Sciatic nerve (tissue), 2 donors: Measurements from ENCODE around the gene SRP68. TPM values are rescaled to one million over a fixed set of nuclear protein-coding genes. Genes with fewer than 3 reads are reported as not detected.

Source experiments
- ATAC-seq: fragments of 200-7000 bp; cut with Tn5 transposase; one replicate; pipeline ENCODE4 v1.9.1; 2020; ENCODE audit warnings: mild to moderate bottlenecking, moderate library complexity
- DNase-seq: peaks from one replicate; pipeline ENCODE4 v3.0.0-alpha.2; 2020; ENCODE audit warnings: low spot score
- intact Hi-C: fragments of 100-400 bp; cut with DNase I; formaldehyde crosslinking; loops from one replicate; pipeline ENCODE4 v1.14.2; 2022
- total RNA-seq: library from RNA; stranded (reverse); fragmentation: NEBNext Ultra II Directional; extraction: Animal tissue kit (Norgen Biotek cat#: 25700); gene quantifications from one replicate; pipeline ENCODE4 v1.2.1, GENCODE V29; 2021
- donor health status: DM: no; HTN: no; CAD: no.
- donor health status: DM: no; HTN: no; CAD: no.

Gene SRP68
- total RNA-seq, 1 donor from 2014 or later, result 65.1 TPM

GRCh38 chr17:76091526-76092286 is 19.4 kb upstream of the SRP68 start:
- intact Hi-C loops, result no loop called here
- DNase-seq (no peak), ATAC-seq (no peak)

GRCh38 chr17:76090517-76091129 is 18.3 kb upstream of the SRP68 start:
- ATAC-seq (no peak), DNase-seq (no peak)
- intact Hi-C loops, result no loop called here

DNA sequence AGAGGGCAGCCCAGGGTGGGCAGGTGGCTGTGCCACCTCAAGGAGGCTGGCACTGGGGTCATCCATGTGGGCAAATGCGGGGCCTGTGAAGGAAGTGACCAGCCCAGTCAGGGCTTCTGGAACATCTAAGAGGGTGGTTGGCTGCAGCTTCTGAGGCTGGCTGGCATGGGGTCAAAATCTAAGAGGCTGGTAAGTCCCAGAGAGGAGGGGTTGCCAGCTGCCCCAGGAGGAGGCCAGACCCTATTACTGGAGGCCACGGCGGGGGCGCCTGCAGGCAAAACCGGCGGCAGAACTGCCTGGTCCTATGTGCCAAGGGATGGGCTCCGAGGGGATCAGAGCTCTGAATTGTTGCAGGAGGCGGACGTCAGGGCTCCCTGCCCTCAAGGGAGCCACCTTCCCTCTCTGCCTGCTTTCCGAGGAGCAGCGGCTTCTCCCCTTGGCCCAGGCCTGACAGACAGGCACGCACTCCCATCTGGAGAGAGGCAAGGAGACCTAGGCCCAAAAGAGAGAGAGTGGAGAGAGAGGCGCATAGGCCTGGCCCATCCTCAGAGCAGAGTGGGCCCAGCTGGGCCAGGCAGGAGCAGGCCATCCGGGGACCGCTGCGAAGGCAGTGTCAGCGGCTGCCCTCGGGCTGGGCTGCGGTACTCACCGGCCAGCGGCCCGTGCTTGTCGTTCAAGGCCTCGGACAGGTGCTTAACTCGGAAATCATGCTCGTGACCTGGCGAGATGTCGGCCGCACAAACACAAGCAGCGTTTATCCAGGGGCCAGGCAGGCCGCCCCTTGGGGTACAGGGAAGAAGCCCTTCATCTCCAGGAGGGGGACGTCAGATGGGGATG is 17.6 kb upstream of the SRP68 start:
- DNase-seq (no peak), ATAC-seq (no peak)
- intact Hi-C loops, result no loop called here

GRCh38 chr17:76088868-76089576 is 16.7 kb upstream of the SRP68 start:
- intact Hi-C loops, result no loop called here
- no peak for ATAC-seq
- no peak for DNase-seq

- peak; percentile 48 for DNase-seq
- intact Hi-C loops, result no loop called here
- no peak for ATAC-seq
These were observed 15.9 kb upstream of the SRP68 start for GRCh38 chr17:76088041-76088867.

- intact Hi-C loops, result no loop called here
- DNase-seq (peak; percentile 49), ATAC-seq (no peak)
These were observed 15.2 kb upstream of the SRP68 start for GRCh38 chr17:76087531-76087930.

- ATAC-seq, result no peak
- DNase-seq, result no peak
- intact Hi-C loops, result no loop called here
These were observed 14.1 kb upstream of the SRP68 start for GRCh38 chr17:76086384-76086783.

- no peak for ATAC-seq
These were observed 13.5 kb upstream of the SRP68 start for GRCh38 chr17:76085731-76086366.

DNA sequence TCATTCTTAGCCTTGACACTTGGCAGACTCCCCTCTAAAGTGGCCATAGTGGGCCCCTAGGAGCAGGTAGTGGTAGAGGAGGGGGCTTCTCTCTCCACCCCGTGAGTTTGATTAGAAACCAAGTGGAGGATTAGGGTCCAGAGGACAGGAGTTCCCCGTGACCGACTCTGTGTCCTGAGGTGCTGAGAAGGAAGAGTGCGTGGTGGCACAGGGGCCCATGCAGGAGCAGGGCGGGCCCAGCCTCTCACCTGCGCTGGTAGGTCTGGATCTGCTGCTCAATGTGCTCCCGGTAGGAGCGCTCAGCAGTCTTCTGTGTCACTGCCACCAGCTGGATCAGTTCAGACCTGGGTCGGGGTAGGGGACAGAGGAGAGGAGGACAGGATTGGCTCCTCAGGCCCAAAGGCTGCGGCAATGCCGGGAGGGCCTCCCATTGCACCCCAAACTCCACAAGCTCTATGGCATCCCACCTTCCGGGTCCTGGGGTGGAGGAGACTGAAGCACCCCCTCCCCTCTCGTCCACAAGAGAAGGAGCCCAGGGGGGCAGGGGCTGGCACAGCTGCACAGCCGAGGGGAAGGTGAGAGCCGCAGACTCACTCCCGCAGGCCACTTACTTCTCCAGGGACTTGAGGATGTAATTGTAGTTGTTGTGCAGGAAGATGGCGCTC is 12.9 kb upstream of the SRP68 start:
- ATAC-seq, result no peak
- peak; percentile 42 for DNase-seq
- intact Hi-C loops, result no loop called here

More at GRCh38 chr17:76085731-76086366, 13.5 kb upstream of the SRP68 start:
- intact Hi-C loops, result no loop called here
- no peak for DNase-seq

DNA sequence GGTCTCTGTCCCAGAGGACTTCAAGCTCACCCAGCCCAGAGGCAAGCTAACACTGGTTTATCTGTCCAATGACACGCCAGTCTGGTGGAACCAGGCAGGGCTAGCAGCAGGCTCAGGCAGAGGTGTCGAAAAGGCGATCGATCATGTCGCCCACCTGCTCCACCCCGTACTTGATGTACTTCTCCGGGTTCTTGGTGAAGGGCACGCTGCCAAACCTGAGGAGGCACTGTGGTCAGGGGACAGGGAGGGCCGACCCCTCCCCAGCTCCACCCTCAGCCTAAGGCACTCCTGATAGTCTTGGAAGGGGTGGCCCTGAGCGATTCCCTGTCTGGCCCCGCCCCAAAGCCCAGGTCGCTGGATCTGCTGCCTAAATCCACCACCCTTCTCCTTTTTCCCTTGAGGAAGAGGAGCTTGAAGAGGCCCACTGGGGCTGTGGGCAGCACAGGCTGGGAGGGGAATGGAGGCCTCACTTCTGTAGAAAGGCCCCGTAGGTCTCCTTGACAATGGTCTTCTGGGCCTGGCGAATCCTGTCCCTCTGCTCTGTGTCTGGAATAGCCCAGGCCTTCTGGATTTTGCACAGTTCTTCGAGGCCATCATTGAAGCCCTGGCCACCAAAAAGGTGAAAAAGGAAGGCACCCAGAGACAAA is 11.3 kb upstream of the SRP68 start:
- intact Hi-C loops, result no loop called here
- DNase-seq (no peak), ATAC-seq (no peak)

- peak; percentile 3 for ATAC-seq
- intact Hi-C loops, result no loop called here
- DNase-seq, result peak; percentile 45
These were observed 10.3 kb upstream of the SRP68 start for GRCh38 chr17:76082326-76083251.

DNA sequence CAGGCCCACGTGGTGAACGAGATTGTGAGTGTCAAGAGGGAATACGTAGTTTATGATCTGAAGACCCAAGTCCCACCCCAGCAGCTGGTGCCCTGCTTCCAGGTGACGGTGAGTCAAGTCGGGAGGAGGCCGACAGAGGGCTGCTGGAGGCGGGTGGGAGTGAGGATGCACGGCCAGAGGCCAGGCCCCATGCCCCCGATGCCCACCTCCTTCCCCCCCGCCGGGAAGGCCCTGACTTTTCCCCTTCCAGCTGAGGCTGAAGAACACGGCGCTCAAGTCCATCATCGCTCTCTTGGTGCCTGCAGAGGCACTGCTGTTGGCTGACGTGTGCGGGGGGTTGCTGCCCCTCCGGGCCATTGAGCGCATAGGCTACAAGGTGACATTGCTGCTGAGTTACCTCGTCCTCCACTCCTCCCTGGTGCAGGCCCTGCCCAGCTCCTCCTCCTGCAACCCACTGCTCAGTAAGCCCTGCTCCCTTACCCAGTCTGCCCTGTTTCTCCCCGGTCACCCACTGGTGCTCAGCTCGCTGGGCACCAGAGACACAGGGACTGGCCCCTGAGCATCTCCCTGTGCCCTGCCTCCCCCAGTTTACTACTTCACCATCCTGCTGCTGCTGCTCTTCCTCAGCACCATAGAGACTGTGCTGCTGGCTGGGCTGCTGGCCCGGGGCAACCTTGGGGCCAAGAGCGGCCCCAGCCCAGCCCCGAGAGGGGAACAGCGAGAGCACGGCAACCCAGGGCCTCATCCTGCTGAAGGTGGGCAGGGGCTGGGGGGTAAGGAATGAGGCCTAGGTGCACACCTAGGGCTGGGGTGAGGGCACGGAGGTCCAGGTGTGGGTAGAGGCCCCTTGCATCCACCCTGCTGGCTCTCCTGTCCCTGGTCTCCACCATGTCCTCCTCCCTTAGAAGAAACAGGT is 9.2 kb upstream of the SRP68 start:
- DNase-seq, result peak; percentile 53
- ATAC-seq, result no peak
- intact Hi-C loops, result no loop called here

DNA sequence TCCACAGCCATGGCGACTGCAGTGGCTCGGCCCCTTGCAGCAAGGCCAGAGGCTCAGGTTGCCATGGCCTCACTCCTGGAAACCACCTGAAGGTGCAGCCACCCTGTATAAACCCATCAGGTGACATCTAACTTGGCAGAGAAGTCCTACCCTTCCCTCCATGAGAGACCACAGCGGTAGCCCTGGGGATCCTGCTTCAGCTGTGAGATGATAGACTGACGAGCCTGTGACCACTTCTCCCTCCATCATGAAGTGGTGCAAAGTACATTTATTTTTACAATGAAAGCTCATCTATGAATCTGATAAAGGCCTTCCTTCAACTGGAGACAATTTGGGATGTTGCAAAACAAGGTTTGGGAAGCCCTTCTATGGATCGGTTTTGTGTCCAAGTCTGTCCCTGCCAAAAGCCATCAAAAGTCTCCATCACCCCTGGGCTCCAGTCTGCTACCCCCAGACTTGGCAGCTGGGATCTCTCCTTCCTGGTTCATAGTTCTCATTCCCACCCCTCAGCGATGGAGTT is 8.5 kb upstream of the SRP68 start:
- DNase-seq (no peak), ATAC-seq (no peak)
- intact Hi-C loops, result no loop called here

- intact Hi-C loops, result no loop called here
- peak; percentile 54 for DNase-seq
- peak; percentile 3 for ATAC-seq
These were observed 7.8 kb upstream of the SRP68 start for GRCh38 chr17:76079956-76080767.
